CD4-positive, alpha-beta T cell (primary cell): ENCODE measurements around the gene ZNRF4. TPM values are rescaled to one million over a fixed set of nuclear protein-coding genes. Genes with fewer than 3 reads are reported as not detected.

Source experiments
- ATAC-seq: fragments of 200-7000 bp; cut with Tn5 transposase; one replicate; pipeline ENCODE4 v1.10.0; 2022; ENCODE audit warnings: mild to moderate bottlenecking; ENCODE audit not compliant: poor library complexity
- CTCF ChIA-PET: fragments of 350-600 bp; sonication (Branson Sonifier 250); formaldehyde crosslinking; loops from one replicate; lab custom pipeline; 2021; ENCODE audit warnings: antibody characterized with exemption, inconsistent platforms; lab: Charles Lee
- POLR2A ChIA-PET: fragments of 350-600 bp; sonication (Branson Sonifier 250); formaldehyde crosslinking; loops from one replicate; lab custom pipeline; 2021; ENCODE audit warnings: antibody characterized with exemption, inconsistent platforms; lab: Charles Lee
- DNase-seq, 14 experiments: peaks; one replicate each; pipeline ENCODE4 v3.0.0-alpha.2; 2013 to 2020; ENCODE audit warnings: mixed read lengths in 2 of 14
- H3K27ac ChIP-seq, 2 donors: one replicate each; pipeline versions ENCODE4 v1.5.1 to v1.7.0; 2013; ENCODE audit warnings: low read length in 2 of 2, low read depth in 1 of 2, mild to moderate bottlenecking in 1 of 2
- H3K27me3 ChIP-seq, 2 experiments: 1 replicate in 1 of 2; 2 replicates in 1 of 2; pipeline versions ENCODE4 v1.6.1 to v1.7.0; 2013; ENCODE audit warnings: low read length in 2 of 2, control low read depth in 1 of 2, mild to moderate bottlenecking in 1 of 2, moderate library complexity in 1 of 2; ENCODE audit not compliant: insufficient read depth in 2 of 2, control insufficient read depth in 1 of 2
- H3K36me3 ChIP-seq: one replicate; pipeline ENCODE4 v1.6.1; 2013; ENCODE audit warnings: low read length, control low read depth; ENCODE audit not compliant: insufficient read depth
- H3K4me1 ChIP-seq: one replicate; pipeline ENCODE4 v1.6.1; 2013; ENCODE audit warnings: low read length, control low read depth; ENCODE audit not compliant: insufficient read depth
- H3K4me3 ChIP-seq: one replicate; pipeline ENCODE4 v1.5.1; 2013; ENCODE audit warnings: mild to moderate bottlenecking, low read length, moderate library complexity
- H3K9me3 ChIP-seq, 2 experiments: 1 replicate in 1 of 2; 2 replicates in 1 of 2; pipeline versions ENCODE4 v1.6.1 to v1.7.0; 2013; ENCODE audit warnings: low read length in 2 of 2, mild to moderate bottlenecking in 2 of 2, control low read depth in 1 of 2, moderate library complexity in 1 of 2; ENCODE audit not compliant: control insufficient read depth in 1 of 2, insufficient read depth in 1 of 2
- H3K27ac Mint-ChIP-seq: one replicate; pipeline ENCODE4 v1.8.0; 2020; ENCODE audit warnings: mixed read lengths
- H3K27me3 Mint-ChIP-seq: one replicate; pipeline ENCODE4 v1.8.0; 2021; ENCODE audit warnings: mixed read lengths
- H3K36me3 Mint-ChIP-seq: one replicate; pipeline ENCODE4 v1.8.0; 2021; ENCODE audit warnings: low read depth, mixed read lengths
- H3K4me1 Mint-ChIP-seq: one replicate; pipeline ENCODE4 v1.8.0; 2021; ENCODE audit warnings: low read depth, mixed read lengths
- H3K4me3 Mint-ChIP-seq: one replicate; pipeline ENCODE4 v1.8.0; 2020; ENCODE audit warnings: mild to moderate bottlenecking, mixed read lengths
- H3K9me3 Mint-ChIP-seq: one replicate; pipeline ENCODE4 v1.8.0; 2020; ENCODE audit warnings: mixed read lengths
- CTCF ChIP-seq: fragments of 200-600 bp; IDR thresholded peaks from one replicate; pipeline ENCODE4 v1.8.0; 2022; ENCODE audit warnings: antibody characterized with exemption, mild to moderate bottlenecking
- intact Hi-C, 2 experiments: fragments of 100-400 bp; cut with DNase I in 1 of 2; cut with micrococcal nuclease in 1 of 2; formaldehyde crosslinking; loops; one replicate each; pipeline versions ENCODE4 v1.15.1 to v1.9.0; 2023 to 2025; cut with DNase I, micrococcal nuclease
- total RNA-seq, 174 experiments: library from RNA in 2 of 174; stranded (reverse) in 2 of 174; gene quantifications; one replicate each; pipeline ENCODE4 v1.2.3 and lab custom pipeline; 2021 to 2026

The ZNRF4 gene
- total RNA-seq, 2 experiments from 2014 or later = not detected

DNA sequence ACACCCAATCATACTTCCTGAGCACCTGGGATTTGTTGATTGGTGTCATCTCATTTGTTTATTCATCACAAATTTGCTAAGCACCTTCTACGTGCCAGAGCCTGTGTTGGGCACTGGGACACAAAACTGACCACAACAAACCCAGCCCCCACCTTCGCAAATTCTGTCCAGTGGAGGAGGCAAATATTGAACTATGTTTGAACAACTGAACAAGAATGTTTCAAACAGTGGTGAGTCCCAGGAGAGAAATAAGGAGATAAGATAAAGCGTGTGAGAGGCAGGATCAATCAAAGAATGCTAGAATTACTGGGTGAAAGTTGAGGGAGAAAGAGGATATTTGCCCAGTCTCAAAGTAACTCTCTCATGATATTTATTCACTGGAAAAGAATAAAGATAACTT is 8.7 kb downstream of the ZNRF4 start:
- ChIA-PET CTCF (no interaction called here), POLR2A (no interaction called here)
- H3K36me3 Mint-ChIP-seq = no peaks in the 10 kb centered on the region
- DNase-seq (no peak), ATAC-seq (no peak)
- H3K36me3 ChIP-seq = no peaks in the 10 kb centered on the region
- TF ChIP-seq CTCF = no peak
- peaks cover 3% of the 10 kb centered on the region for H3K9me3 Mint-ChIP-seq
- no peak overlapping the region for H3K27ac ChIP-seq
- H3K4me3 ChIP-seq = no peak overlapping the region
- no peaks in the 10 kb centered on the region for H3K27me3 ChIP-seq
- H3K4me1 Mint-ChIP-seq = no peaks in the 10 kb centered on the region
- intact Hi-C loops = no loop called here
- no peaks in the 10 kb centered on the region for H3K4me1 ChIP-seq
- H3K4me3 Mint-ChIP-seq = no peak overlapping the region
- H3K27ac Mint-ChIP-seq = no peak overlapping the region
- peaks cover 18% of the 10 kb centered on the region for H3K27me3 Mint-ChIP-seq
- peaks cover 0 to 10% of the 10 kb centered on the region in 2 experiments for H3K9me3 ChIP-seq

- no peaks in the 10 kb centered on the region for H3K36me3 Mint-ChIP-seq
- DNase-seq (no peak), ATAC-seq (no peak)
- POLR2A ChIA-PET = no interaction called here
- intact Hi-C loops = no loop called here
- Histone ChIP-seq H3K27me3 (no peaks in the 10 kb centered on the region), H3K4me3 (no peak overlapping the region), H3K9me3 (peaks cover 0 to 10% of the 10 kb centered on the region in 2 experiments), H3K27ac (no peak overlapping the region), H3K36me3 (no peaks in the 10 kb centered on the region), H3K4me1 (no peaks in the 10 kb centered on the region)
- H3K4me3 Mint-ChIP-seq = no peak overlapping the region
- no peak overlapping the region for H3K27ac Mint-ChIP-seq
- peaks cover 18% of the 10 kb centered on the region for H3K27me3 Mint-ChIP-seq
- H3K4me1 Mint-ChIP-seq = no peaks in the 10 kb centered on the region
- H3K9me3 Mint-ChIP-seq = peaks cover 3% of the 10 kb centered on the region
- TF ChIP-seq CTCF = no peak
- CTCF ChIA-PET = no interaction called here
Observed at GRCh38 chr19:5466072-5466471, 10.9 kb downstream of the ZNRF4 start.

GRCh38 chr19:5466814-5467291 is 11.6 kb downstream of the ZNRF4 start:
- Mint-ChIP-seq H3K36me3 (no peaks in the 10 kb centered on the region), H3K9me3 (peaks cover 3% of the 10 kb centered on the region), H3K4me1 (no peaks in the 10 kb centered on the region), H3K27ac (no peak overlapping the region), H3K4me3 (no peak overlapping the region), H3K27me3 (peaks cover 18% of the 10 kb centered on the region)
- Histone ChIP-seq H3K4me1 (no peaks in the 10 kb centered on the region), H3K27ac (no peak overlapping the region), H3K36me3 (no peaks in the 10 kb centered on the region), H3K27me3 (no peaks in the 10 kb centered on the region), H3K9me3 (peaks cover 0 to 7% of the 10 kb centered on the region in 2 experiments), H3K4me3 (no peak overlapping the region)
- DNase-seq (no peak), ATAC-seq (no peak)
- ChIA-PET CTCF (no interaction called here), POLR2A (no interaction called here)
- intact Hi-C loops = no loop called here
- TF ChIP-seq CTCF = no peak
